ENCODE results near the gene SLC24A4. TPM values are rescaled to one million over a fixed set of nuclear protein-coding genes. Genes with fewer than 3 reads are reported as not detected.

The SLC24A4 gene
- total and polyA plus RNA-seq, 5 donors: 0.48 to 0.56 (median 0.50) TPM

- intact Hi-C loops (cut with DNase I): no loop called here
- WGBS: 68% methylated on average over 1 of the region's 1 CpG
- ATAC-seq (no peak), DNase-seq (no peak)
- Histone ChIP-seq H3K9me3 (ENCODE audit: control insufficient read depth, low read length) (peaks cover 5% of the 10 kb centered on the region), H3K4me3 (ENCODE audit: low read length) (no peak overlapping the region), H3K27ac (ENCODE audit: low read length) (no peak overlapping the region), H3K4me1 (ENCODE audit: control insufficient read depth, insufficient read depth, low read length) (peaks cover 2% of the 10 kb centered on the region), H3K27me3 (ENCODE audit: control insufficient read depth, insufficient read depth) (no peaks in the 10 kb centered on the region)
These were observed 81.5 kb downstream of the SLC24A4 start for GRCh38 chr14:92404421-92404820.

- Histone ChIP-seq H3K4me3 (ENCODE audit: low read length) (no peak overlapping the region), H3K4me1 (ENCODE audit: control insufficient read depth, insufficient read depth, low read length) (peaks cover 2% of the 10 kb centered on the region), H3K27me3 (ENCODE audit: control insufficient read depth, insufficient read depth) (no peaks in the 10 kb centered on the region), H3K27ac (ENCODE audit: low read length) (no peak overlapping the region), H3K9me3 (ENCODE audit: control insufficient read depth, low read length) (peaks cover 5% of the 10 kb centered on the region)
- DNase-seq (no peak), ATAC-seq (no peak)
- 94% methylated on average over 2 of the region's 2 CpGs for WGBS
- intact Hi-C loops (cut with DNase I): no loop called here
These were observed 82.0 kb downstream of the SLC24A4 start for GRCh38 chr14:92404938-92405337.

- H3K27ac ChIP-seq (ENCODE audit: low read length): no peak overlapping the region
- DNase-seq: no peak
- 71% methylated on average over 1 of the region's 1 CpG for WGBS
- no peaks in the 10 kb centered on the region for H3K27me3 ChIP-seq (ENCODE audit: control insufficient read depth, insufficient read depth)
- intact Hi-C loops (cut with DNase I): no loop called here
- no peak overlapping the region for H3K4me3 ChIP-seq (ENCODE audit: low read length)
- no peaks in the 10 kb centered on the region for H3K4me1 ChIP-seq (ENCODE audit: control insufficient read depth, insufficient read depth, low read length)
- ATAC-seq: no peak
- peaks cover 5% of the 10 kb centered on the region for H3K9me3 ChIP-seq (ENCODE audit: control insufficient read depth, low read length)
These were observed 84.4 kb downstream of the SLC24A4 start for GRCh38 chr14:92407410-92407809.

- peak; percentile 77 to 94 for ATAC-seq
- Histone ChIP-seq H3K4me3 (ENCODE audit: low read length) (no peak overlapping the region), H3K27ac (ENCODE audit: low read length) (no peak overlapping the region), H3K9me3 (ENCODE audit: control insufficient read depth, low read length) (peaks cover 5% of the 10 kb centered on the region), H3K4me1 (ENCODE audit: control insufficient read depth, insufficient read depth, low read length) (no peaks in the 10 kb centered on the region), H3K27me3 (ENCODE audit: control insufficient read depth, insufficient read depth) (no peaks in the 10 kb centered on the region)
- intact Hi-C loops (cut with DNase I): no loop called here
- DNase-seq: peak in 2 of 3 donors; percentile 56 to 64
- WGBS: 44% methylated on average over 6 of the region's 6 CpGs
These were observed 86.1 kb downstream of the SLC24A4 start for GRCh38 chr14:92409043-92409442.

GRCh38 chr14:92411135-92411534 lies 88.2 kb downstream of the SLC24A4 start:
- Histone ChIP-seq H3K4me3 (ENCODE audit: low read length) (no peak overlapping the region), H3K4me1 (ENCODE audit: control insufficient read depth, insufficient read depth, low read length) (no peaks in the 10 kb centered on the region), H3K27me3 (ENCODE audit: control insufficient read depth, insufficient read depth) (no peaks in the 10 kb centered on the region), H3K27ac (ENCODE audit: low read length) (no peak overlapping the region), H3K9me3 (ENCODE audit: control insufficient read depth, low read length) (peaks cover 4% of the 10 kb centered on the region)
- WGBS: 63% methylated on average over 4 of the region's 4 CpGs
- no peak for ATAC-seq
- no peak for DNase-seq
- intact Hi-C loops (cut with DNase I): no loop called here

GRCh38 chr14:92411941-92412340 lies 89.0 kb downstream of the SLC24A4 start:
- Histone ChIP-seq H3K27ac (ENCODE audit: low read length) (no peak overlapping the region), H3K9me3 (ENCODE audit: control insufficient read depth, low read length) (no peaks in the 10 kb centered on the region), H3K4me3 (ENCODE audit: low read length) (no peak overlapping the region), H3K4me1 (ENCODE audit: control insufficient read depth, insufficient read depth, low read length) (no peaks in the 10 kb centered on the region), H3K27me3 (ENCODE audit: control insufficient read depth, insufficient read depth) (no peaks in the 10 kb centered on the region)
- intact Hi-C loops (cut with DNase I): no loop called here
- DNase-seq: no peak
- 82% methylated on average over 7 of the region's 7 CpGs for WGBS
- no peak for ATAC-seq

GRCh38 chr14:92412912-92413311 lies 89.9 kb downstream of the SLC24A4 start:
- WGBS: 75% methylated on average over 10 of the region's 10 CpGs

GRCh38 chr14:92413379-92413778 lies 90.4 kb downstream of the SLC24A4 start:
- H3K27ac ChIP-seq (ENCODE audit: low read length): no peak overlapping the region
- 59% methylated on average over 7 of the region's 7 CpGs for whole genome bisulfite sequencing
- no peak overlapping the region for H3K4me3 ChIP-seq (ENCODE audit: low read length)
- no peaks in the 10 kb centered on the region for H3K9me3 ChIP-seq (ENCODE audit: control insufficient read depth, low read length)
- intact Hi-C loops (cut with DNase I): no loop called here
- H3K4me1 ChIP-seq (ENCODE audit: control insufficient read depth, insufficient read depth, low read length): no peaks in the 10 kb centered on the region
- H3K27me3 ChIP-seq (ENCODE audit: control insufficient read depth, insufficient read depth): no peaks in the 10 kb centered on the region
- DNase-seq: no peak
- ATAC-seq: no peak

More at GRCh38 chr14:92412912-92413311, 89.9 kb downstream of the SLC24A4 start:
- Histone ChIP-seq H3K4me3 (ENCODE audit: low read length) (no peak overlapping the region), H3K27me3 (ENCODE audit: control insufficient read depth, insufficient read depth) (no peaks in the 10 kb centered on the region), H3K27ac (ENCODE audit: low read length) (no peak overlapping the region), H3K9me3 (ENCODE audit: control insufficient read depth, low read length) (no peaks in the 10 kb centered on the region), H3K4me1 (ENCODE audit: control insufficient read depth, insufficient read depth, low read length) (no peaks in the 10 kb centered on the region)
- ATAC-seq (no peak), DNase-seq (no peak)
- intact Hi-C loops (cut with DNase I): no loop called here

- H3K4me3 ChIP-seq (ENCODE audit: low read length): no peak overlapping the region
- H3K4me1 ChIP-seq (ENCODE audit: control insufficient read depth, insufficient read depth, low read length): no peaks in the 10 kb centered on the region
- ATAC-seq (no peak), DNase-seq (no peak)
- intact Hi-C loops (cut with DNase I): no loop called here
- 86% methylated on average over 13 of the region's 13 CpGs for WGBS
- no peak overlapping the region for H3K27ac ChIP-seq (ENCODE audit: low read length)
- no peaks in the 10 kb centered on the region for H3K9me3 ChIP-seq (ENCODE audit: control insufficient read depth, low read length)
- H3K27me3 ChIP-seq (ENCODE audit: control insufficient read depth, insufficient read depth): no peaks in the 10 kb centered on the region
These were observed 91.9 kb downstream of the SLC24A4 start for GRCh38 chr14:92414690-92415445.

GRCh38 chr14:92415969-92416368 lies 93.0 kb downstream of the SLC24A4 start:
- no peak overlapping the region for H3K4me3 ChIP-seq (ENCODE audit: low read length)
- DNase-seq (no peak), ATAC-seq (no peak)
- H3K27ac ChIP-seq (ENCODE audit: low read length): no peak overlapping the region
- intact Hi-C loops (cut with DNase I): no loop called here
- no peaks in the 10 kb centered on the region for H3K4me1 ChIP-seq (ENCODE audit: control insufficient read depth, insufficient read depth, low read length)
- H3K9me3 ChIP-seq (ENCODE audit: control insufficient read depth, low read length): no peaks in the 10 kb centered on the region
- H3K27me3 ChIP-seq (ENCODE audit: control insufficient read depth, insufficient read depth): no peaks in the 10 kb centered on the region
- WGBS: 82% methylated on average over 9 of the region's 9 CpGs

GRCh38 chr14:92416544-92416943 lies 93.6 kb downstream of the SLC24A4 start:
- Histone ChIP-seq H3K4me1 (ENCODE audit: control insufficient read depth, insufficient read depth, low read length) (no peaks in the 10 kb centered on the region), H3K4me3 (ENCODE audit: low read length) (no peak overlapping the region), H3K27me3 (ENCODE audit: control insufficient read depth, insufficient read depth) (no peaks in the 10 kb centered on the region), H3K9me3 (ENCODE audit: control insufficient read depth, low read length) (no peaks in the 10 kb centered on the region), H3K27ac (ENCODE audit: low read length) (no peak overlapping the region)
- ATAC-seq (no peak), DNase-seq (no peak)
- WGBS: 58% methylated on average over 2 of the region's 2 CpGs
- intact Hi-C loops (cut with DNase I): no loop called here

GRCh38 chr14:92417759-92418158 lies 94.8 kb downstream of the SLC24A4 start:
- Histone ChIP-seq H3K27ac (ENCODE audit: low read length) (no peak overlapping the region), H3K4me1 (ENCODE audit: control insufficient read depth, insufficient read depth, low read length) (no peaks in the 10 kb centered on the region), H3K27me3 (ENCODE audit: control insufficient read depth, insufficient read depth) (no peaks in the 10 kb centered on the region), H3K9me3 (ENCODE audit: control insufficient read depth, low read length) (no peaks in the 10 kb centered on the region), H3K4me3 (ENCODE audit: low read length) (no peak overlapping the region)
- peak; percentile 57 to 77 for ATAC-seq
- WGBS: 85% methylated on average over 3 of the region's 3 CpGs
- DNase-seq: no peak
- intact Hi-C loops (cut with DNase I): no loop called here
